Dermis microvascular lymphatic vessel endothelial cell (primary cell): ENCODE data around the gene TPST1. TPM values are rescaled to one million over a fixed set of nuclear protein-coding genes. Genes with fewer than 3 reads are reported as not detected.
A peak's percentile ranks its signal among the peaks of the same experiment; 100 is the strongest.
"Not testable (repeated sequence)": the region's sequence is repeated elsewhere in the genome, so short reads cannot be mapped to it uniquely, and the experiment has no call there.

Experiments used
- DNase-seq, 2 donors: peaks; one replicate each; pipeline versions ENCODE4 v3.0.0 to v3.0.0-alpha.2; 2010; ENCODE audit warnings: low read depth in 2 of 2
- total RNA-seq: library from RNA; depleted of rRNA; stranded (reverse); fragments of >200 nt; gene quantifications from 2 replicates; pipeline ENCODE4 v1.2.1, GENCODE V29; 2014

Gene TPST1
- total RNA-seq, 1 donor from 2014 or later = 21.8 TPM

- DNase-seq = no peak
Measured at GRCh38 chr7:66376264-66376945, 171.3 kb downstream of the TPST1 start.

GRCh38 chr7:66377045-66377444 lies 171.9 kb downstream of the TPST1 start:
- DNase-seq = no peak

- no peak for DNase-seq
Measured at GRCh38 chr7:66377714-66378113, 172.6 kb downstream of the TPST1 start.

- peak in 1 of 2 donors; percentile 17 for DNase-seq
Measured at GRCh38 chr7:66379542-66380160, 174.5 kb downstream of the TPST1 start.

- peak in 1 of 2 donors; percentile 11 for DNase-seq
Measured at GRCh38 chr7:66380272-66380888, 175.2 kb downstream of the TPST1 start.

GRCh38 chr7:66382182-66382923 lies 177.2 kb downstream of the TPST1 start:
- not testable (repeated sequence) for DNase-seq

- DNase-seq = peak in 1 of 2 donors; percentile 29
Measured at GRCh38 chr7:66385191-66385905, 180.2 kb downstream of the TPST1 start.

- peak; percentile 1 to 63 for DNase-seq
Measured at GRCh38 chr7:66395128-66395571, 190.0 kb downstream of the TPST1 start.

GRCh38 chr7:66396052-66396451 lies 190.9 kb downstream of the TPST1 start:
- DNase-seq = not testable (repeated sequence)

GRCh38 chr7:66398841-66399240 lies 193.7 kb downstream of the TPST1 start:
- not testable (repeated sequence) for DNase-seq

- DNase-seq = no peak
Measured at GRCh38 chr7:66399566-66399965, 194.4 kb downstream of the TPST1 start.

GRCh38 chr7:66400400-66400799 lies 195.3 kb downstream of the TPST1 start:
- no peak for DNase-seq

- not testable (repeated sequence) for DNase-seq
Measured at GRCh38 chr7:66401126-66401525, 196.0 kb downstream of the TPST1 start.

- not testable (repeated sequence) for DNase-seq
Measured at GRCh38 chr7:66401932-66402331, 196.8 kb downstream of the TPST1 start.

GRCh38 chr7:66403564-66403963 lies 198.4 kb downstream of the TPST1 start:
- DNase-seq = no peak

- no peak for DNase-seq
Measured at GRCh38 chr7:66409493-66409892, 204.4 kb downstream of the TPST1 start.

Other genes starting within 250 kb of the TPST1 start
- gene GUSB, start 223.1 kb upstream of the TPST1 start, total RNA-seq = 37.7 and 83.2 TPM in 2 replicates
- 58.4 and 60.7 TPM in 2 replicates for gene ASL, start 129.5 kb upstream of the TPST1 start, total RNA-seq
- 21.4 and 25.5 TPM in 2 replicates for gene CRCP, start 90.5 kb upstream of the TPST1 start, total RNA-seq